Neural progenitor cell (in vitro differentiated cells): ENCODE measurements around the gene ERCC6. TPM values are rescaled to one million over a fixed set of nuclear protein-coding genes. Genes with fewer than 3 reads are reported as not detected.

Source experiments
- DNase-seq: peaks from one replicate; pipeline ENCODE4 v3.0.0-alpha.2; 2016; ENCODE audit warnings: low spot score
- H2AFZ ChIP-seq: fragments of 200-600 bp; sonication (generic); replicated peaks from 2 replicates; pipeline ENCODE4 v1.6.1; 2016; ENCODE audit warnings: antibody characterized with exemption
- H3F3A ChIP-seq: fragments of 200-600 bp; sonication (generic); 2 replicates; pipeline ENCODE4 v1.6.1; 2016; ENCODE audit warnings: antibody characterized with exemption, low read depth
- H3K27ac ChIP-seq: fragments of 200-600 bp; sonication (generic); 2 replicates; pipeline ENCODE4 v1.5.1; 2016; ENCODE audit warnings: mild to moderate bottlenecking
- H3K27me3 ChIP-seq: fragments of 200-600 bp; sonication (generic); 2 replicates; pipeline ENCODE4 v1.6.1; 2016; ENCODE audit warnings: mild to moderate bottlenecking, moderate library complexity
- H3K36me3 ChIP-seq: fragments of 200-600 bp; sonication (generic); 2 replicates; pipeline ENCODE4 v1.5.1; 2016
- H3K4me1 ChIP-seq: fragments of 200-600 bp; sonication (generic); 2 replicates; pipeline ENCODE4 v1.6.1; 2016; ENCODE audit warnings: mixed run types
- H3K4me2 ChIP-seq: fragments of 200-600 bp; sonication (generic); 2 replicates; pipeline ENCODE4 v1.6.1; 2016
- H3K4me3 ChIP-seq: fragments of 200-600 bp; sonication (generic); 2 replicates; pipeline ENCODE4 v1.5.1; 2016
- H3K79me2 ChIP-seq: fragments of 200-600 bp; sonication (generic); 2 replicates; pipeline ENCODE4 v1.6.1; 2016; ENCODE audit warnings: low read depth
- H3K9ac ChIP-seq: fragments of 200-600 bp; sonication (generic); 2 replicates; pipeline ENCODE4 v1.6.1; 2016
- H3K9me3 ChIP-seq: fragments of 200-600 bp; sonication (generic); 2 replicates; pipeline ENCODE4 v1.5.1; 2016; ENCODE audit warnings: low read depth
- H4K20me1 ChIP-seq: fragments of 200-600 bp; sonication (generic); 2 replicates; pipeline ENCODE4 v1.6.1; 2016; ENCODE audit warnings: low read depth
- H3K27ac Mint-ChIP-seq: 3 replicates; pipeline ENCODE4 v1.8.0; 2021; ENCODE audit warnings: mixed read lengths
- H3K27me3 Mint-ChIP-seq: 2 replicates; pipeline ENCODE4 v1.8.0; 2022; ENCODE audit warnings: low read depth, mild to moderate bottlenecking, inconsistent platforms, moderate library complexity, mixed read lengths; ENCODE audit not compliant: insufficient read depth
- H3K36me3 Mint-ChIP-seq: 3 replicates; pipeline ENCODE4 v1.8.0; 2021; ENCODE audit warnings: mixed read lengths
- H3K4me1 Mint-ChIP-seq: 3 replicates; pipeline ENCODE4 v1.8.0; 2021; ENCODE audit warnings: mixed read lengths
- H3K4me3 Mint-ChIP-seq: 3 replicates; pipeline ENCODE4 v1.8.0; 2021; ENCODE audit warnings: mild to moderate bottlenecking, moderate library complexity, mixed read lengths
- H3K9me3 Mint-ChIP-seq: 3 replicates; pipeline ENCODE4 v1.8.0; 2020; ENCODE audit warnings: mixed read lengths
- CTCF ChIP-seq: fragments of 200-600 bp; sonication (generic); IDR thresholded peaks from 2 replicates; pipeline ENCODE4 v1.5.1; 2017; ENCODE audit warnings: antibody characterized with exemption, mild to moderate bottlenecking
- EZH2 ChIP-seq: fragments of 200-600 bp; sonication (generic); IDR thresholded peaks from 2 replicates; pipeline ENCODE4 v1.6.1; 2017; ENCODE audit warnings: antibody characterized with exemption, mild to moderate bottlenecking, moderate library complexity
- EZH2phosphoT487 ChIP-seq: fragments of 200-600 bp; sonication (generic); IDR thresholded peaks from 2 replicates; pipeline ENCODE4 v1.6.1; 2017; ENCODE audit warnings: antibody characterized with exemption
- total RNA-seq: library from RNA; depleted of rRNA; stranded (reverse); fragments of >200 nt; gene quantifications from 2 replicates; pipeline ENCODE4 v1.2.3, GENCODE V29; 2015; ENCODE audit warnings: low replicate concordance

ERCC6 gene
- total RNA-seq, 1 donor from 2014 or later, result 10.5 TPM

GRCh38 chr10:49519717-49520116, 19.2 kb downstream of the ERCC6 start:
- no peaks in the 10 kb centered on the region for H3F3A ChIP-seq
- no peaks in the 10 kb centered on the region for H3K9me3 ChIP-seq
- no peak for DNase-seq
- peaks cover 13% of the 10 kb centered on the region for H3K4me1 Mint-ChIP-seq
- H3K79me2 ChIP-seq, result no peaks in the 10 kb centered on the region
- H3K9ac ChIP-seq, result no peak overlapping the region
- peaks cover 14% of the 10 kb centered on the region for H3K36me3 Mint-ChIP-seq
- no peaks in the 10 kb centered on the region for H3K36me3 ChIP-seq
- TF ChIP-seq CTCF (no peak), EZH2phosphoT487 (no peak), EZH2 (no peak)
- no peak overlapping the region for H3K27ac ChIP-seq
- no peak overlapping the region for H3K4me3 ChIP-seq
- no peaks in the 10 kb centered on the region for H3K27me3 Mint-ChIP-seq
- H4K20me1 ChIP-seq, result peaks cover 4% of the 10 kb centered on the region
- peak overlapping the region; percentile 53 for H3K27ac Mint-ChIP-seq
- H3K4me2 ChIP-seq, result no peak overlapping the region
- no peaks in the 10 kb centered on the region for H3K9me3 Mint-ChIP-seq
- H3K4me3 Mint-ChIP-seq, result no peak overlapping the region
- no peak overlapping the region for H2AFZ ChIP-seq
- H3K27me3 ChIP-seq, result no peaks in the 10 kb centered on the region
- peaks cover 6% of the 10 kb centered on the region for H3K4me1 ChIP-seq

GRCh38 chr10:49518982-49519578, 19.8 kb downstream of the ERCC6 start:
- H3K9me3 Mint-ChIP-seq, result no peaks in the 10 kb centered on the region
- no peaks in the 10 kb centered on the region for H3F3A ChIP-seq
- no peaks in the 10 kb centered on the region for H3K36me3 ChIP-seq
- no peaks in the 10 kb centered on the region for H3K9me3 ChIP-seq
- H3K27ac ChIP-seq, result no peak overlapping the region
- H3K4me3 ChIP-seq, result no peak overlapping the region
- peaks cover 8% of the 10 kb centered on the region for H3K36me3 Mint-ChIP-seq
- DNase-seq, result peak; percentile 69
- H3K4me1 ChIP-seq, result peaks cover 6% of the 10 kb centered on the region
- H3K4me3 Mint-ChIP-seq, result no peak overlapping the region
- peaks cover 4% of the 10 kb centered on the region for H4K20me1 ChIP-seq
- no peaks in the 10 kb centered on the region for H3K27me3 ChIP-seq
- H3K4me1 Mint-ChIP-seq, result peaks cover 13% of the 10 kb centered on the region
- H3K27me3 Mint-ChIP-seq, result no peaks in the 10 kb centered on the region
- no peak overlapping the region for H2AFZ ChIP-seq
- peak overlapping the region; percentile 8 for H3K4me2 ChIP-seq
- TF ChIP-seq EZH2phosphoT487 (no peak), CTCF (peak; percentile 77)
- H3K9ac ChIP-seq, result no peak overlapping the region
- H3K27ac Mint-ChIP-seq, result no peak overlapping the region
- no peaks in the 10 kb centered on the region for H3K79me2 ChIP-seq

GRCh38 chr10:49518566-49518965, 20.4 kb downstream of the ERCC6 start:
- Histone ChIP-seq H3K27ac (no peak overlapping the region), H3K9ac (no peak overlapping the region), H3K4me2 (peak overlapping the region; percentile 8), H3K4me3 (no peak overlapping the region), H2AFZ (no peak overlapping the region), H3F3A (no peaks in the 10 kb centered on the region), H3K79me2 (no peaks in the 10 kb centered on the region), H3K9me3 (no peaks in the 10 kb centered on the region), H3K4me1 (peaks cover 6% of the 10 kb centered on the region), H3K27me3 (no peaks in the 10 kb centered on the region), H4K20me1 (peaks cover 4% of the 10 kb centered on the region), H3K36me3 (no peaks in the 10 kb centered on the region)
- no peak for DNase-seq
- Mint-ChIP-seq H3K9me3 (no peaks in the 10 kb centered on the region), H3K4me3 (no peak overlapping the region), H3K36me3 (peaks cover 6% of the 10 kb centered on the region), H3K27me3 (no peaks in the 10 kb centered on the region), H3K27ac (no peak overlapping the region), H3K4me1 (peaks cover 13% of the 10 kb centered on the region)
- TF ChIP-seq EZH2phosphoT487, result no peak
- no peak for TF ChIP-seq CTCF
